Endothelial cell (in vitro differentiated cells): Measurements from ENCODE around the gene USP22. TPM values are rescaled to one million over a fixed set of nuclear protein-coding genes. Genes with fewer than 3 reads are reported as not detected.
"Not testable (repeated sequence)": the region's sequence is repeated elsewhere in the genome, so short reads cannot be mapped to it uniquely, and the experiment has no call there.

Experiments used
- DNase-seq: peaks from one replicate; pipeline ENCODE4 v3.0.0; 2021; ENCODE audit warnings: low spot score
- H3K27ac Mint-ChIP-seq: one replicate; pipeline ENCODE4 v1.8.0; 2021; ENCODE audit warnings: mixed read lengths, inconsistent platforms; ENCODE audit not compliant: unreplicated experiment
- H3K27me3 Mint-ChIP-seq: one replicate; pipeline ENCODE4 v1.8.0; 2021; ENCODE audit warnings: mild to moderate bottlenecking, moderate library complexity, mixed read lengths, inconsistent platforms; ENCODE audit not compliant: unreplicated experiment
- H3K36me3 Mint-ChIP-seq: one replicate; pipeline ENCODE4 v1.8.0; 2021; ENCODE audit warnings: mild to moderate bottlenecking, low read depth, mixed read lengths, inconsistent platforms; ENCODE audit not compliant: unreplicated experiment
- H3K4me1 Mint-ChIP-seq: one replicate; pipeline ENCODE4 v1.8.0; 2021; ENCODE audit warnings: mild to moderate bottlenecking, mixed read lengths, inconsistent platforms; ENCODE audit not compliant: unreplicated experiment
- H3K4me3 Mint-ChIP-seq: one replicate; pipeline ENCODE4 v1.8.0; 2021; ENCODE audit warnings: mild to moderate bottlenecking, mixed read lengths, inconsistent platforms; ENCODE audit not compliant: unreplicated experiment
- H3K9me3 Mint-ChIP-seq: one replicate; pipeline ENCODE4 v1.8.0; 2021; ENCODE audit warnings: mixed read lengths, inconsistent platforms; ENCODE audit not compliant: unreplicated experiment
- total RNA-seq: library from RNA; stranded (reverse); fragmentation: NEBNext Ultra II Directional; extraction: Animal tissue kit (Norgen Biotek cat#: 25700); gene quantifications from one replicate; pipeline ENCODE4 v1.2.1, GENCODE V29; 2021; ENCODE audit not compliant: unreplicated experiment
- TF ChIP-seq, protein P1 (sequence below): fragments of 200-600 bp; sonication (generic); IDR thresholded peaks from one replicate; pipeline ENCODE4 v1.5.0; 2021; ENCODE audit warnings: antibody characterized with exemption; ENCODE audit not compliant: unreplicated experiment

The USP22 gene
- total RNA-seq, 1 donor from 2014 or later: 294 TPM

DNA sequence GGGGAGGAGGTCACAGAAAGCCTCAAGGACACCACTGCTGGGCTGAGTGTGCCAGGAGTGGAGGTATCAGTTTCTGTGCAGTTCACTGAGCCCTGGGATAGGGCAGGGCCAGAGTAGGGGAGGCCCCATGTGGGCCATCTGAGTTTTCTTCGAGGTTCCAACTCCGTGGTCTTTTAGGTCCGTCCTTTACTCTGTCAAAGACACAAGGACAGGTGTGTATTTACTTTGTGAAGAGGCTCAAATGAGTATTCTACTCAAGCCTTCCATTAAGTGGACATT, 59.5 kb downstream of the USP22 start:
- no peak for DNase-seq

GRCh38 chr17:20982589-20983358, 60.0 kb downstream of the USP22 start:
- Mint-ChIP-seq H3K4me1 (peaks cover 8% of the 10 kb centered on the region), H3K27me3 (peaks cover 13% of the 10 kb centered on the region), H3K9me3 (no peaks in the 10 kb centered on the region)

More for the DNA sequence above, 59.5 kb downstream of the USP22 start:
- no peak overlapping the region for H3K4me3 Mint-ChIP-seq
- TF ChIP-seq, protein P1, sequence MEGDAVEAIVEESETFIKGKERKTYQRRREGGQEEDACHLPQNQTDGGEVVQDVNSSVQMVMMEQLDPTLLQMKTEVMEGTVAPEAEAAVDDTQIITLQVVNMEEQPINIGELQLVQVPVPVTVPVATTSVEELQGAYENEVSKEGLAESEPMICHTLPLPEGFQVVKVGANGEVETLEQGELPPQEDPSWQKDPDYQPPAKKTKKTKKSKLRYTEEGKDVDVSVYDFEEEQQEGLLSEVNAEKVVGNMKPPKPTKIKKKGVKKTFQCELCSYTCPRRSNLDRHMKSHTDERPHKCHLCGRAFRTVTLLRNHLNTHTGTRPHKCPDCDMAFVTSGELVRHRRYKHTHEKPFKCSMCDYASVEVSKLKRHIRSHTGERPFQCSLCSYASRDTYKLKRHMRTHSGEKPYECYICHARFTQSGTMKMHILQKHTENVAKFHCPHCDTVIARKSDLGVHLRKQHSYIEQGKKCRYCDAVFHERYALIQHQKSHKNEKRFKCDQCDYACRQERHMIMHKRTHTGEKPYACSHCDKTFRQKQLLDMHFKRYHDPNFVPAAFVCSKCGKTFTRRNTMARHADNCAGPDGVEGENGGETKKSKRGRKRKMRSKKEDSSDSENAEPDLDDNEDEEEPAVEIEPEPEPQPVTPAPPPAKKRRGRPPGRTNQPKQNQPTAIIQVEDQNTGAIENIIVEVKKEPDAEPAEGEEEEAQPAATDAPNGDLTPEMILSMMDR: no peak
- peaks cover 8% of the 10 kb centered on the region for H3K4me1 Mint-ChIP-seq
- H3K36me3 Mint-ChIP-seq: no peaks in the 10 kb centered on the region
- no peaks in the 10 kb centered on the region for H3K9me3 Mint-ChIP-seq
- H3K27me3 Mint-ChIP-seq: peaks cover 13% of the 10 kb centered on the region
- H3K27ac Mint-ChIP-seq: no peak overlapping the region

GRCh38 chr17:20981046-20981920, 61.5 kb downstream of the USP22 start:
- TF ChIP-seq, protein P1: no peak
- H3K4me3 Mint-ChIP-seq: no peak overlapping the region
- H3K9me3 Mint-ChIP-seq: no peaks in the 10 kb centered on the region
- no peak overlapping the region for H3K27ac Mint-ChIP-seq
- no peak for DNase-seq
- peaks cover 15% of the 10 kb centered on the region for H3K27me3 Mint-ChIP-seq
- H3K4me1 Mint-ChIP-seq: peaks cover 8% of the 10 kb centered on the region
- H3K36me3 Mint-ChIP-seq: peaks cover 4% of the 10 kb centered on the region

More at GRCh38 chr17:20982589-20983358, 60.0 kb downstream of the USP22 start:
- H3K36me3 Mint-ChIP-seq: no peaks in the 10 kb centered on the region
- H3K27ac Mint-ChIP-seq: no peak overlapping the region
- no peak overlapping the region for H3K4me3 Mint-ChIP-seq
- no peak for DNase-seq
- TF ChIP-seq, protein P1: no peak

- Mint-ChIP-seq H3K4me1 (peaks cover 8% of the 10 kb centered on the region), H3K9me3 (no peaks in the 10 kb centered on the region), H3K4me3 (no peak overlapping the region), H3K36me3 (peaks cover 4% of the 10 kb centered on the region), H3K27ac (peak overlapping the region; percentile 7), H3K27me3 (peaks cover 15% of the 10 kb centered on the region)
- no peak for DNase-seq
- TF ChIP-seq, protein P1: no peak
These were observed 63.1 kb downstream of the USP22 start for GRCh38 chr17:20979792-20980083.

- not testable (repeated sequence) for H3K4me1 Mint-ChIP-seq, H3K4me3 Mint-ChIP-seq, H3K9me3 Mint-ChIP-seq, DNase-seq, H3K36me3 Mint-ChIP-seq
- Mint-ChIP-seq H3K27ac (peak overlapping the region; percentile 7), H3K27me3 (peaks cover 15% of the 10 kb centered on the region)
These were observed 63.6 kb downstream of the USP22 start for GRCh38 chr17:20979007-20979791.

- not testable (repeated sequence) for DNase-seq, H3K9me3 Mint-ChIP-seq, H3K4me1 Mint-ChIP-seq, H3K36me3 Mint-ChIP-seq, H3K4me3 Mint-ChIP-seq, H3K27ac Mint-ChIP-seq
- H3K27me3 Mint-ChIP-seq: peaks cover 11% of the 10 kb centered on the region
These were observed 65.1 kb downstream of the USP22 start for GRCh38 chr17:20977609-20978253.
